Suprapubic skin (tissue), 4 donors: ENCODE results near the gene HHAT. TPM values are rescaled to one million over a fixed set of nuclear protein-coding genes. Genes with fewer than 3 reads are reported as not detected.

Experiments used
- DNase-seq, 2 donors: peaks; one replicate each; pipeline ENCODE4 v3.0.0-alpha.2; 2019; ENCODE audit warnings: low spot score in 2 of 2
- H3K27ac ChIP-seq: fragments of 200-600 bp; sonication (generic); one replicate; pipeline ENCODE4 v1.5.1; 2019
- H3K27me3 ChIP-seq: fragments of 200-600 bp; sonication (generic); one replicate; pipeline ENCODE4 v1.5.1; 2019
- H3K36me3 ChIP-seq: fragments of 200-600 bp; sonication (generic); one replicate; pipeline ENCODE4 v1.5.1; 2019
- H3K4me1 ChIP-seq: fragments of 200-600 bp; sonication (generic); one replicate; pipeline ENCODE4 v1.5.1; 2019
- H3K4me3 ChIP-seq: fragments of 200-600 bp; sonication (generic); one replicate; pipeline ENCODE4 v1.5.1; 2019; ENCODE audit warnings: mild to moderate bottlenecking
- H3K9me3 ChIP-seq: fragments of 200-600 bp; sonication (generic); one replicate; pipeline ENCODE4 v1.5.1; 2019
- CTCF ChIP-seq, 2 donors: fragments of 200-600 bp in 1 of 2; fragments of 450-650 bp in 1 of 2; sonication (generic) in 1 of 2; IDR thresholded peaks; one replicate each; pipeline ENCODE4 v1.5.1; 2016 to 2019; ENCODE audit warnings: antibody characterized with exemption in 2 of 2, mild to moderate bottlenecking in 1 of 2, moderate library complexity in 1 of 2
- EP300 ChIP-seq: sonication (generic); formaldehyde crosslinking; IDR thresholded peaks from one replicate; pipeline ENCODE4 v1.6.1; 2017; ENCODE audit warnings: antibody characterized with exemption
- POLR2A ChIP-seq, 2 donors: fragments of 450-650 bp; IDR thresholded peaks; one replicate each; pipeline ENCODE4 v1.6.1; 2017; ENCODE audit warnings: antibody characterized with exemption in 2 of 2, mild to moderate bottlenecking in 2 of 2, moderate library complexity in 2 of 2
- POLR2AphosphoS5 ChIP-seq, 3 donors: sonication (generic); formaldehyde crosslinking; IDR thresholded peaks; one replicate each; pipeline ENCODE4 v1.6.1; 2017; ENCODE audit warnings: antibody characterized with exemption in 3 of 3
- WGBS: methylation state at CpG from one replicate; pipeline ENCODE4 v1.1.5; 2018; 5-methylcytosine and 5-hydroxymethylcytosine counted together
- total RNA-seq, 4 donors: library from RNA; depleted of rRNA; stranded (reverse); fragments of >200 nt; gene quantifications; one replicate each; pipeline ENCODE4 v1.1.0, GENCODE V29; 2016

Gene HHAT
- total RNA-seq, 4 donors from 2014 or later, result 4.1 to 20.0 (median 9.3) TPM

- WGBS, result 97% methylated on average over 1 of the region's 1 CpG
- TF ChIP-seq POLR2AphosphoS5 (IDR thresholded peaks at IDR 0.05) (no peak), CTCF (IDR thresholded peaks at IDR 0.05) (no peak), EP300 (no peak), POLR2A (IDR thresholded peaks at IDR 0.05) (no peak)
- Histone ChIP-seq H3K4me1 (peaks cover 5% of the 10 kb centered on the region), H3K4me3 (no peak overlapping the region), H3K27me3 (no peaks in the 10 kb centered on the region), H3K9me3 (no peaks in the 10 kb centered on the region), H3K36me3 (no peaks in the 10 kb centered on the region), H3K27ac (no peak overlapping the region)
- DNase-seq, result no peak
These were observed 67.8 kb downstream of the HHAT start for GRCh38 chr1:210396541-210396940.

- no peak overlapping the region for H3K4me3 ChIP-seq
- TF ChIP-seq POLR2A (IDR thresholded peaks at IDR 0.05), result no peak
- TF ChIP-seq EP300, result no peak
- no peak for TF ChIP-seq POLR2AphosphoS5 (IDR thresholded peaks at IDR 0.05)
- no peak for TF ChIP-seq CTCF (IDR thresholded peaks at IDR 0.05)
- WGBS, result 81% methylated on average over 1 of the region's 1 CpG
- H3K4me1 ChIP-seq, result peaks cover 5% of the 10 kb centered on the region
- no peaks in the 10 kb centered on the region for H3K9me3 ChIP-seq
- no peak for DNase-seq
- no peak overlapping the region for H3K27ac ChIP-seq
- H3K27me3 ChIP-seq, result no peaks in the 10 kb centered on the region
- H3K36me3 ChIP-seq, result no peaks in the 10 kb centered on the region
These were observed 68.5 kb downstream of the HHAT start for GRCh38 chr1:210397252-210397651.

GRCh38 chr1:210397681-210398080, 69.0 kb downstream of the HHAT start:
- H3K27me3 ChIP-seq, result no peaks in the 10 kb centered on the region
- no peak for DNase-seq
- 100% methylated on average over 5 of the region's 5 CpGs for WGBS

GRCh38 chr1:210398466-210398865, 69.8 kb downstream of the HHAT start:
- Histone ChIP-seq H3K4me3 (no peak overlapping the region), H3K27me3 (no peaks in the 10 kb centered on the region), H3K36me3 (no peaks in the 10 kb centered on the region), H3K9me3 (no peaks in the 10 kb centered on the region), H3K27ac (no peak overlapping the region), H3K4me1 (peaks cover 5% of the 10 kb centered on the region)
- DNase-seq, result no peak
- WGBS, result 72% methylated on average over 1 of the region's 1 CpG
- no peak for TF ChIP-seq POLR2A (IDR thresholded peaks at IDR 0.05)
- no peak for TF ChIP-seq POLR2AphosphoS5 (IDR thresholded peaks at IDR 0.05)
- TF ChIP-seq EP300, result no peak
- no peak for TF ChIP-seq CTCF (IDR thresholded peaks at IDR 0.05)

More at GRCh38 chr1:210397681-210398080, 69.0 kb downstream of the HHAT start:
- peaks cover 5% of the 10 kb centered on the region for H3K4me1 ChIP-seq
- H3K4me3 ChIP-seq, result no peak overlapping the region
- H3K36me3 ChIP-seq, result no peaks in the 10 kb centered on the region
- no peaks in the 10 kb centered on the region for H3K9me3 ChIP-seq
- no peak overlapping the region for H3K27ac ChIP-seq
- TF ChIP-seq CTCF (IDR thresholded peaks at IDR 0.05), result no peak
- TF ChIP-seq EP300, result no peak
- no peak for TF ChIP-seq POLR2AphosphoS5 (IDR thresholded peaks at IDR 0.05)
- TF ChIP-seq POLR2A (IDR thresholded peaks at IDR 0.05), result no peak

GRCh38 chr1:210400043-210400840, 71.5 kb downstream of the HHAT start:
- no peak overlapping the region for H3K27ac ChIP-seq
- H3K4me3 ChIP-seq, result no peak overlapping the region
- DNase-seq, result no peak
- H3K9me3 ChIP-seq, result no peaks in the 10 kb centered on the region
- 65% methylated on average over 5 of the region's 5 CpGs for WGBS
- TF ChIP-seq POLR2AphosphoS5 (IDR thresholded peaks at IDR 0.05), result no peak
- no peak for TF ChIP-seq EP300
- peak; percentile 42 to 78 for TF ChIP-seq CTCF (IDR thresholded peaks at IDR 0.05)
- TF ChIP-seq POLR2A (IDR thresholded peaks at IDR 0.05), result no peak
- no peaks in the 10 kb centered on the region for H3K27me3 ChIP-seq
- H3K4me1 ChIP-seq, result peaks cover 4% of the 10 kb centered on the region
- no peaks in the 10 kb centered on the region for H3K36me3 ChIP-seq
